GM12878 (cell line): ENCODE measurements around the gene TMEM45A. TPM values are rescaled to one million over a fixed set of nuclear protein-coding genes. Genes with fewer than 3 reads are reported as not detected.

Experiments
- ATAC-seq: fragments of 200-7000 bp; cut with Tn5 transposase; 3 replicates; pipeline ENCODE4 v1.9.1; 2020; ENCODE audit warnings: mild to moderate bottlenecking, moderate library complexity
- BruUV-seq: library from RNA; stranded (reverse); fragments of 400-500 nt; replicated peaks from 2 replicates; lab custom pipeline; 2021; lab: Mats Ljungman, UMichigan
- CTCF ChIA-PET: fragments of 300-600 bp; sonication (Branson Sonifier 250); formaldehyde crosslinking; extraction: SDS; loops from one replicate; lab custom pipeline; 2021; ENCODE audit warnings: inconsistent platforms; lab: Yijun Ruan, JAX
- POLR2A ChIA-PET: fragments of 350-600 bp; formaldehyde crosslinking; extraction: SDS; loops from one replicate; lab custom pipeline; 2021; ENCODE audit warnings: inconsistent platforms; lab: Charles Lee
- RAD21 ChIA-PET: fragments of 300-600 bp; sonication (Branson Sonifier 250); formaldehyde crosslinking; loops from one replicate; lab custom pipeline; 2023; ENCODE audit warnings: antibody characterized with exemption; ENCODE audit not compliant: unreplicated experiment; lab: Charles Lee
- SMC1A ChIA-PET: fragments of 300-600 bp; sonication (Branson Sonifier 250); formaldehyde crosslinking; loops from one replicate; lab custom pipeline; 2023; ENCODE audit not compliant: unreplicated experiment, uncharacterized antibody; lab: Charles Lee
- DNase-seq: peaks from one replicate; pipeline ENCODE4 v3.0.0-alpha.2; 2011; ENCODE audit warnings: low read depth, low spot score
- FAIRE-seq: peaks from 3 replicates; lab custom pipeline; 2011; peaks lifted over from hg19 to GRCh38; lab: Jason Lieb, UNC
- H2AFZ ChIP-seq: 2 replicates; pipeline ENCODE4 v1.6.0; 2011; ENCODE audit warnings: low read depth, low read length, control low read depth; ENCODE audit not compliant: control insufficient read depth
- H3K27ac ChIP-seq: 2 replicates; pipeline ENCODE4 v1.5.1; 2011; ENCODE audit warnings: control low read depth; ENCODE audit not compliant: control insufficient read depth, insufficient read depth
- H3K27me3 ChIP-seq, 2 experiments: replicated peaks in 1 of 2; 2 replicates each; pipeline versions ENCODE4 v1.6.0 to v1.6.1; 2011; ENCODE audit warnings: low read length in 1 of 2; ENCODE audit not compliant: control insufficient read depth in 2 of 2, insufficient read depth in 2 of 2
- H3K36me3 ChIP-seq, 2 experiments: 2 replicates each; pipeline ENCODE4 v1.5.1; 2011; ENCODE audit warnings: low read length in 1 of 2; ENCODE audit not compliant: control insufficient read depth in 2 of 2, insufficient read depth in 2 of 2
- H3K4me1 ChIP-seq: 2 replicates; pipeline ENCODE4 v1.6.1; 2011; ENCODE audit warnings: mild to moderate bottlenecking, low read length, moderate library complexity, mixed read lengths; ENCODE audit not compliant: control insufficient read depth, insufficient read depth
- H3K4me2 ChIP-seq: 2 replicates; pipeline ENCODE4 v1.6.0; 2011; ENCODE audit warnings: control low read depth; ENCODE audit not compliant: control insufficient read depth, insufficient read depth
- H3K4me3 ChIP-seq: fragments of 200-600 bp; sonication (generic); 2 replicates; pipeline ENCODE4 v1.5.1; 2016
- H3K79me2 ChIP-seq: 2 replicates; pipeline ENCODE4 v1.6.0; 2011; ENCODE audit warnings: low read length; ENCODE audit not compliant: control insufficient read depth, insufficient read depth
- H3K9ac ChIP-seq: 2 replicates; pipeline ENCODE4 v1.8.0; 2011; ENCODE audit warnings: low read length, control low read depth, mixed read lengths; ENCODE audit not compliant: control insufficient read depth, insufficient read depth
- H3K9me3 ChIP-seq: replicated peaks from 3 replicates; pipeline ENCODE4 v1.5.1; 2011; ENCODE audit warnings: mild to moderate bottlenecking, low read length; ENCODE audit not compliant: control insufficient read depth, insufficient read depth
- H4K20me1 ChIP-seq: 2 replicates; pipeline ENCODE4 v1.6.0; 2011; ENCODE audit not compliant: control insufficient read depth, insufficient read depth
- ASH2L ChIP-seq: fragments of 300-600, 200-600 bp; sonication (generic); IDR thresholded peaks from 2 replicates; pipeline ENCODE4 v1.6.1; 2017; ENCODE audit warnings: low read depth, mild to moderate bottlenecking, borderline replicate concordance
- CHD1 ChIP-seq: IDR thresholded peaks from 2 replicates; pipeline ENCODE4 v1.6.1; 2012; ENCODE audit warnings: low read depth, low read length, improper control_type of control experiment
- CTCF ChIP-seq, 3 experiments: IDR thresholded peaks in 2 of 3; conservative IDR thresholded peaks in 1 of 3; 2 replicates each; pipeline ENCODE4 v1.5.1; 2011; ENCODE audit warnings: low read depth in 3 of 3, low read length in 3 of 3, mild to moderate bottlenecking in 3 of 3, control low read depth in 2 of 3, moderate library complexity in 2 of 3, inconsistent platforms in 1 of 3, mixed read lengths in 1 of 3; ENCODE audit not compliant: control insufficient read depth in 2 of 3, insufficient read depth in 1 of 3; ENCODE audit errors: extremely low read depth in 1 of 3
- DPF2 ChIP-seq: fragments of 450-650 bp; IDR thresholded peaks from 2 replicates; pipeline ENCODE4 v1.6.1; 2017; ENCODE audit warnings: mild to moderate bottlenecking
- FOS ChIP-seq: IDR thresholded peaks from 3 replicates; pipeline ENCODE4 v1.6.1; 2011; ENCODE audit warnings: borderline replicate concordance; ENCODE audit not compliant: insufficient read length; ENCODE audit errors: extremely low read depth
- HDGF ChIP-seq: fragments of 450-650 bp; IDR thresholded peaks from 2 replicates; pipeline ENCODE4 v1.6.1; 2016; ENCODE audit warnings: antibody characterized with exemption
- JUND ChIP-seq: IDR thresholded peaks from 2 replicates; pipeline ENCODE4 v1.6.1; 2012; ENCODE audit warnings: low read depth, mild to moderate bottlenecking, low read length, improper control_type of control experiment, moderate library complexity
- MYB ChIP-seq: fragments of 150-350 bp; IDR thresholded peaks from 2 replicates; pipeline ENCODE4 v1.6.1; 2014; ENCODE audit warnings: mild to moderate bottlenecking, low read depth, low read length, borderline replicate concordance
- NFIC ChIP-seq: IDR thresholded peaks from 2 replicates; pipeline ENCODE4 v1.6.1; 2012; ENCODE audit warnings: low read depth, mild to moderate bottlenecking, inconsistent platforms, low read length, moderate library complexity
- POLR2A ChIP-seq: IDR thresholded peaks from 2 replicates; pipeline ENCODE4 v1.6.1; 2011; ENCODE audit warnings: low read depth, mild to moderate bottlenecking, low read length
- SIN3A ChIP-seq: IDR thresholded peaks from 2 replicates; pipeline ENCODE4 v1.6.1; 2012; ENCODE audit warnings: low read depth, low read length, improper control_type of control experiment
- SMARCA5 ChIP-seq: fragments of 450-650 bp; IDR thresholded peaks from 2 replicates; pipeline ENCODE4 v1.6.1; 2017; ENCODE audit warnings: mild to moderate bottlenecking
- TCF3 ChIP-seq: IDR thresholded peaks from 2 replicates; pipeline ENCODE4 v1.6.1; 2012; ENCODE audit warnings: low read depth, mild to moderate bottlenecking, low read length, borderline replicate concordance; ENCODE audit not compliant: insufficient read depth
- YBX1 ChIP-seq: fragments of 450-650 bp; IDR thresholded peaks from 2 replicates; pipeline ENCODE4 v1.6.1; 2016; ENCODE audit warnings: antibody characterized with exemption
- WGBS: methylation state at CpG from one replicate; pipeline ENCODE4 v1.1.6; 2016; ENCODE audit warnings: low lambda C conversion rate; ENCODE audit not compliant: insufficient replicate concordance, insufficient coverage; ENCODE audit errors: missing lambda C conversion rate; 5-methylcytosine and 5-hydroxymethylcytosine counted together
- in situ Hi-C: fragments of 300-500 bp; cut with MboI; formaldehyde crosslinking; loops from 9 replicates; pipeline ENCODE4 v1.14.3; 2018; ENCODE audit warnings: mixed read lengths
- intact Hi-C: fragments of 100-400 bp; cut with micrococcal nuclease; formaldehyde crosslinking; loops from one replicate; pipeline ENCODE4 v1.14.2; 2022; ENCODE audit not compliant: unreplicated experiment
- polyA plus RNA-seq, 11 experiments: library from polyadenylated mRNA; depleted of rRNA in 4 of 11; unstranded in 6 of 11; stranded (reverse) in 5 of 11; fragments of >200 nt; fragmentation: Nextera tagmentation in 4 of 11; fragmentation: Illumina TruSeq in 1 of 11; extraction: Ambion mirVana in 4 of 11; extraction: Trizol in 1 of 11; gene quantifications; 1 replicate in 1 of 11; 2 replicates in 10 of 11; pipeline versions ENCODE4 v1.2.1 to v1.2.3, GENCODE V29; 2011 to 2016; ENCODE audit warnings: inconsistent platforms in 2 of 11, missing spikeins in 2 of 11, low read depth in 1 of 11
- total RNA-seq, 4 experiments: library from RNA; depleted of rRNA in 3 of 4; stranded (reverse); fragments of >200 nt in 3 of 4; fragmentation: Illumina TruSeq in 1 of 4; extraction: Trizol in 1 of 4; gene quantifications; 2 replicates each; pipeline versions ENCODE4 v1.2.1 to v1.2.3, GENCODE V29; 2013 to 2021
- TF ChIP-seq, protein P1 (sequence below): IDR thresholded peaks from 2 replicates; pipeline ENCODE4 v1.6.1; 2012; ENCODE audit warnings: mild to moderate bottlenecking, low read depth, low read length
- TF ChIP-seq, protein P2 (sequence below): IDR thresholded peaks from 2 replicates; pipeline ENCODE4 v1.6.1; 2011; ENCODE audit warnings: low read depth, mild to moderate bottlenecking, low read length, moderate library complexity, borderline replicate concordance; ENCODE audit errors: extremely low read depth

TMEM45A gene
- total and polyA plus RNA-seq, 10 of the 15 experiments (the other 5 are each of a cell fraction or from before 2014, with no cell fraction given), result 0.34 to 5.3 (median 0.83) TPM

- ChIA-PET RAD21 (interaction anchor here (1.7 kb wide), 1 partner anchor 13 kb away, joined by 4 read pairs; no protein-coding TSS in a partner anchor), POLR2A (interaction anchor here (0.7 kb wide), 1 partner anchor 12 kb away, joined by 3 read pairs; no protein-coding TSS in a partner anchor), SMC1A (interaction anchor here (0.6 to 2.9 kb wide), 6 partner anchors 9 to 633 kb away, joined by 3 to 10 read pairs (median 4); no protein-coding TSS in a partner anchor), CTCF (interaction anchor here (0.6 to 3.1 kb wide), 8 partner anchors 14 to 698 kb away, joined by 3 to 18 read pairs (median 4); no protein-coding TSS in a partner anchor)
- Histone ChIP-seq H3K4me2 (no peak overlapping the region), H3K9me3 (no peaks in the 10 kb centered on the region), H3K79me2 (no peaks in the 10 kb centered on the region), H4K20me1 (no peaks in the 10 kb centered on the region), H3K27ac (no peak overlapping the region), H3K27me3 (no peaks in the 10 kb centered on the region), H3K4me3 (no peak overlapping the region), H3K36me3 (no peaks in the 10 kb centered on the region), H3K9ac (no peak overlapping the region), H2AFZ (no peak overlapping the region), H3K4me1 (no peaks in the 10 kb centered on the region)
- ATAC-seq, result no peak
- no TSS peak for BruUV-seq
- in situ Hi-C loops (no loop called here), intact Hi-C loops (no loop called here)
- 100% methylated on average over 2 of the region's 2 CpGs for WGBS
- TF ChIP-seq SMARCA5 (no peak), HDGF (no peak), CTCF (IDR thresholded peaks at IDR 0.05 in 2 of 3, conservative IDR thresholded peaks at IDR 0.05 in 1 of 3; ENCODE audit: control insufficient read depth in 2 of 3, extremely low read depth in 1 of 3, insufficient read depth in 1 of 3, low read depth in 3 of 3, low read length in 3 of 3) (no peak), NFIC (no peak), CHD1 (no peak), TCF3 (no peak), MYB (no peak), DPF2 (no peak), YBX1 (no peak), ASH2L (no peak), POLR2A (no peak), FOS (no peak), JUND (no peak), SIN3A (no peak)
- TF ChIP-seq, protein P1, sequence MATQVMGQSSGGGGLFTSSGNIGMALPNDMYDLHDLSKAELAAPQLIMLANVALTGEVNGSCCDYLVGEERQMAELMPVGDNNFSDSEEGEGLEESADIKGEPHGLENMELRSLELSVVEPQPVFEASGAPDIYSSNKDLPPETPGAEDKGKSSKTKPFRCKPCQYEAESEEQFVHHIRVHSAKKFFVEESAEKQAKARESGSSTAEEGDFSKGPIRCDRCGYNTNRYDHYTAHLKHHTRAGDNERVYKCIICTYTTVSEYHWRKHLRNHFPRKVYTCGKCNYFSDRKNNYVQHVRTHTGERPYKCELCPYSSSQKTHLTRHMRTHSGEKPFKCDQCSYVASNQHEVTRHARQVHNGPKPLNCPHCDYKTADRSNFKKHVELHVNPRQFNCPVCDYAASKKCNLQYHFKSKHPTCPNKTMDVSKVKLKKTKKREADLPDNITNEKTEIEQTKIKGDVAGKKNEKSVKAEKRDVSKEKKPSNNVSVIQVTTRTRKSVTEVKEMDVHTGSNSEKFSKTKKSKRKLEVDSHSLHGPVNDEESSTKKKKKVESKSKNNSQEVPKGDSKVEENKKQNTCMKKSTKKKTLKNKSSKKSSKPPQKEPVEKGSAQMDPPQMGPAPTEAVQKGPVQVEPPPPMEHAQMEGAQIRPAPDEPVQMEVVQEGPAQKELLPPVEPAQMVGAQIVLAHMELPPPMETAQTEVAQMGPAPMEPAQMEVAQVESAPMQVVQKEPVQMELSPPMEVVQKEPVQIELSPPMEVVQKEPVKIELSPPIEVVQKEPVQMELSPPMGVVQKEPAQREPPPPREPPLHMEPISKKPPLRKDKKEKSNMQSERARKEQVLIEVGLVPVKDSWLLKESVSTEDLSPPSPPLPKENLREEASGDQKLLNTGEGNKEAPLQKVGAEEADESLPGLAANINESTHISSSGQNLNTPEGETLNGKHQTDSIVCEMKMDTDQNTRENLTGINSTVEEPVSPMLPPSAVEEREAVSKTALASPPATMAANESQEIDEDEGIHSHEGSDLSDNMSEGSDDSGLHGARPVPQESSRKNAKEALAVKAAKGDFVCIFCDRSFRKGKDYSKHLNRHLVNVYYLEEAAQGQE, result no peak
- TF ChIP-seq, protein P2, sequence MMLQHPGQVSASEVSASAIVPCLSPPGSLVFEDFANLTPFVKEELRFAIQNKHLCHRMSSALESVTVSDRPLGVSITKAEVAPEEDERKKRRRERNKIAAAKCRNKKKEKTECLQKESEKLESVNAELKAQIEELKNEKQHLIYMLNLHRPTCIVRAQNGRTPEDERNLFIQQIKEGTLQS, result no peak
- FAIRE-seq, result no peak
- DNase-seq, result no peak
These were observed 43.2 kb upstream of the TMEM45A start for GRCh38 chr3:100449214-100449613.
